C4-2B (cell line): ENCODE results near the gene STX7.

Experiments
- H3K27ac ChIP-seq: fragments of 450-650 bp; 2 replicates; pipeline ENCODE4 v1.5.1; 2017
- CTCF ChIP-seq: fragments of 450-650 bp; conservative IDR thresholded peaks from 2 replicates; pipeline ENCODE4 v1.5.1; 2017; ENCODE audit warnings: mild to moderate bottlenecking
- ZFX ChIP-seq: fragments of 450-650 bp; IDR thresholded peaks from 2 replicates; pipeline ENCODE4 v1.6.1; 2017

The STX7 gene

DNA sequence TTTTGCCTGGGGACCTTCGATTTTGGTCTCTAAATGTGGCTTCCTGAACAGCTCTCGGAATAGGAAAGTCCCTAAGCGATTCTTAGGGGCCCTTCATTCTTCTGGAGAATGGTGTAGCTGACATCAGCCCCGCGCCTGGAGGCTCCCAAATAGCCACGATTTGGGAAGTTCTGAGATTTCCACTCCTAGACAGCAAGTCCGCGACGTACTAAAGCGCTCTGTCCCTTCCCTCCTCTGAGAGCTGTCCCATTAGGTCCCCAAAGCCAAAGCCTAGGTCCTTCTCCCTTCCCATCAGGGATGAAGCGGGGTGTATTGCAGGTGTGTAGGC, 112.4 kb downstream of the STX7 start:
- TF ChIP-seq ZFX (no peak), CTCF (no peak)
- no peak overlapping the region for H3K27ac ChIP-seq

GRCh38 chr6:132399376-132400074, 113.4 kb downstream of the STX7 start:
- TF ChIP-seq ZFX (no peak), CTCF (no peak)

More at GRCh38 chr6:132399376-132400074, 113.4 kb downstream of the STX7 start:
- no peak overlapping the region for H3K27ac ChIP-seq
